Middle frontal gyrus (tissue), 1 donor: Measurements from ENCODE around the gene TMEM161B.
"Not testable (repeated sequence)": the region's sequence is repeated elsewhere in the genome, so short reads cannot be mapped to it uniquely, and the experiment has no call there.

Source experiments
- DNase-seq: peaks from one replicate; pipeline ENCODE4 v3.0.0-alpha.2; 2015; ENCODE audit warnings: low spot score; ENCODE audit errors: extremely low spot score

The TMEM161B gene

DNA sequence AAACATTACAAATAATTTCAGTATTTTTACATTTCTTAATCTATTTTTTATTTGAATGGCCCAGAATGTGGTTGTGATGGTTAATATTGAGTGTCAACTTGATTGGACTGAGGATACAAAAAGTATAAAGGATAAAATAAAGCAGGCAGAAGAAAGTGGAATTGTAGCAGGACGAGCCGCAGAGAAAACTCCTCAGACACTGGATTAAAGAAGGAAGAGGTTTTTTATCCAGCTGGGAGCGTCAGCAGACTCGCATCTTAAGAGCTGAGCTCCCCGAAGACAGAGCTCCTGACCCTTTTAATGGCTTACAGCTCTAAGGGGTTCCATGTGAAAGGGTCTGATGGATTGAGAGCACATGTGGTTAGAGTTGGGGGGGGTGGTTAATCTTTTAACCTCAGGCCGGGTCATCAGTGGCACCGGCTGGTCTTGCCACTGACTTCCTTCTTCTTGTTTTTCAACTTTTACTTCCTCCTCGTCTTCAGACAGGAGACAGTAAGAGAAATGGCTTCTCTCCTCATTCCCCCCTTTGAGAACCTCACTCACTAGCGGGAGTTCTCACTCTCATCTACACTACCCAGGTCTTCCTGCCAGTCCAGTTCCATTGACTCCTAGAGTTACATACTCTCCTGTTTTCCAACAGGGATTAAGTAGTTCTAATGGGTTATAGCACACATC lies 80.0 kb downstream of the TMEM161B start:
- no peak for DNase-seq

- DNase-seq, result no peak
Observed at GRCh38 chr5:88183255-88183654, 85.4 kb downstream of the TMEM161B start.

DNA sequence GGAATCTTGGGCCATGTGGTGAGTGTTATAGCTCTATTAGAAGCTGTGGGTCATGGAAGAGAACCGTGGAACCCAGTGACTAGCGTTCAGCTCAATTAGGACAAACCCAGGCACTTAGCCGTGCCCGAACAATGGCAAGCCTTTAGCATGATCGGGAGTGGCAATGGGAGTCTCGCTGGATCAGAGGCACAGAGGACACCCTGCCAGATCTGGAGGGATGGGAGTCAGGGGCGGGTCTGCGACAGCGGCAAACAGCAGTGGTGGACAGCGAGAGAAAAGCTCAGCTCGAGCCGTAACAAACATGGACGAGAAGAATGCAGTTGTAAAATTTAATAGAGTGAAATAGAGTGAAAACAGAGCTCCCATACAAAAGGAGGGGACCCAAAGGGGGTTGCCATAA lies 91.2 kb downstream of the TMEM161B start:
- DNase-seq, result not testable (repeated sequence)

- DNase-seq, result no peak
Observed at GRCh38 chr5:88172847-88173758, 95.5 kb downstream of the TMEM161B start.

DNA sequence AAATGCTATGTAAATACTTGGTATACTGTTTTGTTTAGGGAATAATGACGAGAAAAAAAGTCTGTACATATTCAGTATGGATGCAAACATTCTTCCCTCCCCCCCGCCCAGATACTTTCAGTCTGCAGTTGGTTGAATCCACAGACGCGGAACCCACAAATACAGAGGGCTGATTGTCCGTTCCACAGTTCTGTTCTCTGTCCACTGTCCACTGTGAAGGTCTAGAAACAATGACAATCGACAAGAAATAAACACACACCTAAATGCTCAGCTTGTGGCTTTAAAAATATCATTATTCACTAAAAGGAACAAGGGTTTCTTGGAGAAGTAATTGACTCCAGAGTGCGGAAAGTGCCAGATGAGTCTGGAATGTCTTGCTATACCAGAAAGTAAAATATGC lies 109.1 kb downstream of the TMEM161B start:
- DNase-seq, result no peak

DNA sequence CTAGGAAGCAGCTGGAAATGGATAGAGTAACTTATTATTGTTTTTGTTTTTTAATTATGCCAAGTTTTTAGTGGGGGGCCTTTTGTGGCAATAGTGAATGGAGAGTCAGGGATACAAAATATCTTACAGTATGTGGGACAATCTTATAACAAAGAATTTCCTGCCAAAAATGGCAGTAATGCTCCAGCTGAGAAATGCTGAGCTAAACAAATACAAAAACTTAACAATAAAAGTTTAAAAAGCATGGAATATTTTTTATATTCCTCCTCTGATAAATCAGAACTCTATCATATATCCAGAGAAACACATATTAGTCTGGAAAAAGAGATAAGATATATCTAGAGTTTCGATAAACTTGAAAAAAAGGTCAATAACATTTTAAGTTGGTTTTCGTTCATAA lies 110.6 kb downstream of the TMEM161B start:
- no peak for DNase-seq

GRCh38 chr5:88154891-88155290 lies 113.8 kb downstream of the TMEM161B start:
- no peak for DNase-seq

GRCh38 chr5:88150747-88151146 lies 117.9 kb downstream of the TMEM161B start:
- DNase-seq, result no peak

- no peak for DNase-seq
Observed at GRCh38 chr5:88145611-88146467, 122.8 kb downstream of the TMEM161B start.

DNA sequence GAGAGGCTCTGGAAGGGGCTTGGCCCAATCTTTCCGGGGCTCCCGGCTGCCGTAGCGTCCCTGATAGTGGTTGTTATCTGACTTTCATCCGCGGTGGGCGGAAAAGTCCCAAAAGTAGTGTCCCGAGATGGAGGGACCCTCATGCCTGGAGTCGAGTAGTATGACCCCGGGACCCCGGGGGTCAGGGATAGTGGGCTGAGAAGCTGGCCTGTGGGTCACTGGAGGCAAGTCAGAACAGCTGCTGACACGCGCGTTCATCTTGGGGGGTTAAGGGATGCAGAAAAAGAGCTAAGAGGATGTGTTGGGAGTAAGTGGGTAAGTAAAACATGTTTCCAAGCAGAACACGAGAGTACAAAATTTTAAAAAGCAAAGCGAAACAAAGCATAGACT lies 123.4 kb downstream of the TMEM161B start:
- DNase-seq, result no peak
